Right ventricle myocardium inferior (tissue), 1 donor: Measurements from ENCODE around the gene CD55. TPM values are rescaled to one million over a fixed set of nuclear protein-coding genes. Genes with fewer than 3 reads are reported as not detected.

Experiments
- ATAC-seq: fragments of 200-7000 bp; cut with Tn5 transposase; one replicate; pipeline ENCODE4 v1.9.1; 2020; ENCODE audit warnings: mild to moderate bottlenecking, moderate library complexity
- DNase-seq: peaks from one replicate; pipeline ENCODE4 v3.0.0; 2021; ENCODE audit errors: missing footprints
- intact Hi-C: fragments of 100-400 bp; cut with DNase I; formaldehyde crosslinking; loops from one replicate; pipeline ENCODE4 v1.11.0; 2022
- total RNA-seq: library from RNA; stranded (reverse); fragmentation: NEBNext Ultra II Directional; extraction: Animal tissue kit (Norgen Biotek cat#: 25700); gene quantifications from one replicate; pipeline ENCODE4 v1.2.1, GENCODE V29; 2021
- donor health status: DM: no; HTN: yes; CAD: no; lungs with severe emphysema.

Gene CD55
- total RNA-seq, 1 donor from 2014 or later: 68.9 TPM

- intact Hi-C loops: no loop called here
- ATAC-seq: no peak
- DNase-seq: no peak
Measured at GRCh38 chr1:207397525-207397926, 76.0 kb downstream of the CD55 start.

- DNase-seq (no peak), ATAC-seq (no peak)
- intact Hi-C loops: no loop called here
Measured at GRCh38 chr1:207398986-207399385, 77.5 kb downstream of the CD55 start.

DNA sequence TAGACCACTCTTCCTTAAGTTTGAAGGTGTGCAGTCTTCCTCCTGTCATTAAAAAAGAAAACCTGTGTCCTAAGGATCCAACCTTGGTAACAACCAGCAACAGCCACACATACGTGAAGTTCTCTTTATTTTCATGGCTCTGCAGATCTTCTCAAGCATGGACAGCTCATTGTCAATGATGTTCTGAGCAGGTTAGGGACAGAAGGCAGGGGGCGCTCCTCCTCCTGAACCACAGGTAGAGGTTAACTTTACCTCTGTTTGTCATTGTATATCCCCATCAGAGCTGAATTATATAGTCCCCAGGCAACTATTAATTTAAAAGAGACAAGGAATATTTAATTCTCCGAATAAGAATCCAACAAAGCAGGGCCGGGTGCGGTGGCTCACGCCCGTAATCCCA, 80.1 kb downstream of the CD55 start:
- DNase-seq (no peak), ATAC-seq (no peak)
- intact Hi-C loops: loop anchor here (5.0 kb wide), 2 partner anchors 144 to 219 kb away; no protein-coding TSS in a partner anchor

DNA sequence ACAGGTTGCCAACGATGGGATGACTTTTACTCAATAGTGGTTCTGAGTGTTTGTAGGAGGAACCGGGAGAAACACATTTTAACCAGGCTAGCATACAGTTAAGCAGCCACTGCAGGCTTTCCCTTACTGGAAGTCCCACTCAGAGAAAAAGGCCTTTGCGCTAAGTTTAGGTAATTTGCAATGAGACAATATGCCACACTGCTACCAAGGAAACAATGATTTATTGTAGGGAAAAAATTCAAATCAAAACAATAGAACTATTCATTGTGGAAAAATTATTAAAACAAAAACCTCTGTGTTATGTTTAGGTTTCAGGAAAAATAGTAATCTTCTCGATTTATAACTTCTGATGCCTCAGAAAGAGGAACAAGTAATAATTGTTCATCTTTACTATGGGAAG, 81.3 kb downstream of the CD55 start:
- ATAC-seq: no peak
- DNase-seq: no peak
- intact Hi-C loops: loop anchor here (5.0 kb wide), 2 partner anchors 145 to 220 kb away; no protein-coding TSS in a partner anchor

DNA sequence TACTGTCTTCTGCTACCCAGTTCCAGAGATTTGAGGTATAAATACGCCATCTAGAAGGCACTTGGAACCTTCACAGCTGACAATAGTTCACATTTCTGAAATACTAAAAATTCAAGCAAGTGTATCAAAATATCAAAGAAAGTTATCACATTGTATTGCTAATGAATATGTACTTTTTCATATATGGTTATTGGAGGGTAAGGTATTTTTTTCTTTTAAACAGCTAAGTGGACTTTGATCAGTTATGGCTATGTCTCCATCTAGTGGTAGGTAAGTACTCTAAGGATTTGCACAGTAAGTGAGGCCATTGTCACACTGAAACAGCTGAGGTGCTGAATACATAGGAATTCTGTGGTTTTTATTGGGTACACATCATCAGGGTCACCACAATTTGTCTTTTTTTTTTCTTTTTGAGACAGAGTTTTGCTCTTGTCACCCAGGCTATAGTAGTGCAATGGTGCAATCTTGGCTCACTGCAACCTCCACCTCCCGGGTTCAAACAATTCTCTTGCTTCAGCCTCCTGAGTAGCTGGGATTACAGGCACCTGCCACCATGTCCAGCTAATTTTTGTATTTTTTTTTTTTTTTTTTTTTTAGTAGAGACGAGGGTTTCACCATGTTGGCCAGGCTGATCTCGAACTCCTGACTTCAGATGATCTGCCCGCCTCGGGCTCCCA, 83.5 kb downstream of the CD55 start:
- ATAC-seq (peak; percentile 57), DNase-seq (no peak)
- intact Hi-C loops: loop anchor here (2.0 to 5.0 kb wide), 3 partner anchors 148 to 320 kb away; no protein-coding TSS in a partner anchor

DNA sequence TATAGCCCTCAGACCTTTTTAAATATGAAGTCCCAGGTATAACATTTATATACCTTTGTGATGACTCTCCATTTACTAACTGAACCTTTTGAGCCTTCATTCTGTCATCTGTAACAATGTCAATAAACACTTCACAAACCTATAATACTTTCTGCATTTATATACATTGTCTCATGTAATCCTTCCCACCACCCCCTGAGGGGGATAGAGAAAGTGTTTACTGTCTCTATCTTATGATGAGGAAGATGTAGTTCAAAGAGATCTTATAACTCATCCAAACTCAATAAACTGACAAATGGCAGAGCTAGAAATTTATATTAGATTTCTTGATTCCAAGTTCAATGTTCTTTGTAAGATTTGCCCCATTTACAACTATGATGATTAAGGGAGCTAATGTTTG, 84.3 kb downstream of the CD55 start:
- ATAC-seq: no peak
- DNase-seq: no peak
- intact Hi-C loops: loop anchor here (2.0 kb wide), 1 partner anchor 321 kb away; no protein-coding TSS in a partner anchor

- ATAC-seq (no peak), DNase-seq (no peak)
- intact Hi-C loops: no loop called here
Measured at GRCh38 chr1:207407655-207408260, 86.3 kb downstream of the CD55 start.

Other genes starting within 250 kb of the CD55 start
- gene C4BPB, start 232.8 kb upstream of the CD55 start, total RNA-seq: not detected
- not detected for gene C4BPA, start 217.4 kb upstream of the CD55 start, total RNA-seq
- not detected for gene CR2, start 132.7 kb downstream of the CD55 start, total RNA-seq
- 2.9 TPM for gene CR1, start 174.5 kb downstream of the CD55 start, total RNA-seq